SK-N-MC (cell line): ENCODE data around the gene TNNT3.

Experiments used
- DNase-seq: peaks from one replicate; pipeline ENCODE4 v3.0.0-alpha.2; 2011; ENCODE audit warnings: low read depth, low spot score
- H3K27ac ChIP-seq: fragments of 200-600 bp; sonication (generic); 2 replicates; pipeline ENCODE4 v1.5.1; 2016; ENCODE audit warnings: mixed run types
- H3K36me3 ChIP-seq: fragments of 200-600 bp; sonication (generic); 2 replicates; pipeline ENCODE4 v1.6.1; 2017; ENCODE audit warnings: antibody characterized with exemption, low read length, mixed read lengths; ENCODE audit not compliant: insufficient read depth
- H3K4me3 ChIP-seq: fragments of 200-600 bp; sonication (generic); 2 replicates; pipeline ENCODE4 v1.5.1; 2016
- H3K9ac ChIP-seq: fragments of 200-600 bp; sonication (generic); 2 replicates; pipeline ENCODE4 v1.8.0; 2017; ENCODE audit warnings: mixed run types, mixed read lengths; ENCODE audit not compliant: insufficient read length
- H3K9me3 ChIP-seq: fragments of 200-600 bp; sonication (generic); 2 replicates; pipeline ENCODE4 v1.6.1; 2017; ENCODE audit warnings: low read depth, mild to moderate bottlenecking, antibody characterized with exemption, low read length, moderate library complexity, mixed read lengths
- EZH2 ChIP-seq: fragments of 200-600 bp; sonication (generic); IDR thresholded peaks from one replicate; pipeline ENCODE4 v1.6.1; 2017; ENCODE audit warnings: antibody characterized with exemption
- FOXP2 ChIP-seq: optimal IDR thresholded peaks from 2 replicates; pipeline ENCODE3; 2011; ENCODE audit warnings: mild to moderate bottlenecking, moderate library complexity; ENCODE audit not compliant: insufficient read depth; ENCODE audit errors: extremely low read length, control extremely low read depth
- POLR2AphosphoS5 ChIP-seq: IDR thresholded peaks from 2 replicates; pipeline ENCODE4 v1.6.1; 2012; ENCODE audit warnings: mild to moderate bottlenecking, low read depth, low read length, borderline replicate concordance

TNNT3 gene

DNA sequence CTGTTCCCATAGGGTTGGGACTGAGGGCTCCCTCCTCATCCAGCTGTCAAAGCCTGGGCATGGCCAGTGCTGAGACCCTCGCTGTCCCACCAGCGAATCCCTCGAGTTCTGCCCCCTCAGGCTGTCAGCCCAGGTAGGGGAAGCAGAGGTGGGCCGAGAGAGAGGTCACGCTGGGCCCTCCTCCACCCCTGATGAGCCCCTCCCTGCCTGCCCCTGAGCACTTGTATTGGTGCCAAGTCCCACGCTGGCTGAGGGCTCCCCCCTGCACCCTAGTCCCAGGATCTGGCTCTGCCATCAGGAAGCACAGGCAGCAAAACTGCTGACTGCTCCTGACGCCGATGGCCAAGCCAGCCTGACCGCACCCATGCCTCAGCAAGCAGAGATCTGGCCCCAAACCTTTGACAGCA is 31.2 kb upstream of the TNNT3 start:
- TF ChIP-seq EZH2, result no peak
- TF ChIP-seq FOXP2, result no peak
- TF ChIP-seq POLR2AphosphoS5, result no peak
- Histone ChIP-seq H3K9me3 (no peaks in the 10 kb centered on the region), H3K36me3 (no peaks in the 10 kb centered on the region), H3K4me3 (no peak overlapping the region), H3K27ac (no peak overlapping the region), H3K9ac (no peak overlapping the region)
- DNase-seq, result no peak

GRCh38 chr11:1888811-1889210 is 30.7 kb upstream of the TNNT3 start:
- DNase-seq, result no peak
- no peaks in the 10 kb centered on the region for H3K9me3 ChIP-seq
- H3K36me3 ChIP-seq, result no peaks in the 10 kb centered on the region
- no peak overlapping the region for H3K9ac ChIP-seq
- H3K4me3 ChIP-seq, result no peak overlapping the region
- H3K27ac ChIP-seq, result no peak overlapping the region
- TF ChIP-seq EZH2, result no peak
- TF ChIP-seq POLR2AphosphoS5, result no peak
- no peak for TF ChIP-seq FOXP2

- Histone ChIP-seq H3K4me3 (no peak overlapping the region), H3K9me3 (no peaks in the 10 kb centered on the region), H3K36me3 (no peaks in the 10 kb centered on the region), H3K9ac (no peak overlapping the region), H3K27ac (no peak overlapping the region)
- TF ChIP-seq FOXP2, result no peak
- TF ChIP-seq POLR2AphosphoS5, result no peak
- DNase-seq, result no peak
Observed at GRCh38 chr11:1889224-1889930, 30.1 kb upstream of the TNNT3 start.

DNA sequence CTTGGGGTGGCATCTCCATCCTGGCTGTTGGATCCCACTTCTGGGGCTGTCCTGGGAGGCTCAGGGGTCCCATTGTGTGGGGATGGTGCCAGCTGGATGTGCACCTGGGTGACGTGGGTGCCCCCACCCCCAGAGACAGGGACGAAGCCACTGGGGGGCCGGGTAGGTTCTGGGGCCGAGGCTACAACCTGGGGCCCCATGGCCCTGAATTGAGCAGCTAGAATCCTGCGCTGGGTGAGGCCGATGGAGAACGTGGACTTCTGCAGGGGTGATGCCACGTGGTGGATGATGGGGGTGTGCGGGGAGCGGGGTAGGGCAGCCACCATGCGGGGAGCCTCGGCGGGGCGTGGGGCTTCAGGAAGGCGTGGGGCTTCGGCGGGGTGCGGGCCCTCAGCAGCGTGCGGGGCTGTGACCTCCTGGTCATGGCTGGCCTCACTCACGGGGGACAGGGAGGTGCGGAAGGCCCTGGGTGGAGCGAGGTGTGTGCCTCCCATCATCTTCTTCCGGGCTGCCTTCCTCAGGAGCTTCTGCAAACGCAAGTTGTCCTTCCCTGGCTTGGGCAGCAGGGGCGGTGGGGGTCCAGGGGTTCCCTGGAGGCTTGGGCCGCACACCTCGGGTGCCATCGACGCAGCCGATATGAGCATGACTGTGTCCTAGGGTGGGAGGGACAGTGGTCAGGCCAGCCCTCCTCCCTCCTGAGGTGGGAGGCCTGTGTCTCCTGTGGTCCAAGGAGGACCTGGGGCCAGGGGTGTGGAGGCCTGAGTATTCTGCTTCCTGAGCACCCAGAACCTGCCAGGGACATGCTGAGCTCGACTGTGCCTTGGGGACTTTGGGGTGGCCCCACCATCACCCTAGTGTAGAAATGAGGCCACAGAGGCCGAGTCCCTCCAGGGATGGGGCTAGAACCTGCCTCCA is 29.3 kb upstream of the TNNT3 start:
- no peaks in the 10 kb centered on the region for H3K9me3 ChIP-seq
- H3K9ac ChIP-seq, result no peak overlapping the region
- no peak for DNase-seq
- TF ChIP-seq POLR2AphosphoS5 (no peak), FOXP2 (no peak), EZH2 (no peak)
- H3K36me3 ChIP-seq, result no peaks in the 10 kb centered on the region
- H3K27ac ChIP-seq, result no peak overlapping the region
- H3K4me3 ChIP-seq, result no peak overlapping the region

- no peak for TF ChIP-seq EZH2
- no peak overlapping the region for H3K4me3 ChIP-seq
- H3K27ac ChIP-seq, result no peak overlapping the region
- no peak for DNase-seq
- no peaks in the 10 kb centered on the region for H3K36me3 ChIP-seq
- H3K9ac ChIP-seq, result no peak overlapping the region
- H3K9me3 ChIP-seq, result no peaks in the 10 kb centered on the region
Observed at GRCh38 chr11:1890856-1891830, 28.4 kb upstream of the TNNT3 start.

DNA sequence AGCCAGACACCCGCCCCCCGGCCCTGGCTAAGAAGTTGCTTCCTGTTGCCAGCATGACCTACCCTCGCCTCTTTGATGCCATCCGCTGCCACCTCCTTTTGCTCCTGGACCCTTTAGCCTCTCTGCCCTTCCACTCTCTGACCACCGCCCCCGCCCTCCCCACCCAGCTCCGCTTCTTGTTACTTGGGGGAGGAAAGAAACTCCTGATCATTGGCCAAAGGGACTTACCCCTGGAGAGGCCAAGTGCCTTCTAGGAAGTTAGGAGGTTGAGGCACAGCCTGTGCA is 27.7 kb upstream of the TNNT3 start, which contains the start of gene PRR33:
TSS of gene PRR33 (minus strand) at position 65 of the 285 bp plus-strand sequence. CDS start 1,311 bp downstream, outside the sequence.
- Histone ChIP-seq H3K4me3 (no peak within 1 kb of the TSS), H3K27ac (no peak within 1 kb of the TSS), H3K9ac (no peak within 1 kb of the TSS), H3K36me3 (no peaks in the 10 kb centered on the region), H3K9me3 (no peaks in the 10 kb centered on the region)
- DNase-seq, result no peak
- TF ChIP-seq POLR2AphosphoS5 (no peak), FOXP2 (no peak), EZH2 (no peak)

DNA sequence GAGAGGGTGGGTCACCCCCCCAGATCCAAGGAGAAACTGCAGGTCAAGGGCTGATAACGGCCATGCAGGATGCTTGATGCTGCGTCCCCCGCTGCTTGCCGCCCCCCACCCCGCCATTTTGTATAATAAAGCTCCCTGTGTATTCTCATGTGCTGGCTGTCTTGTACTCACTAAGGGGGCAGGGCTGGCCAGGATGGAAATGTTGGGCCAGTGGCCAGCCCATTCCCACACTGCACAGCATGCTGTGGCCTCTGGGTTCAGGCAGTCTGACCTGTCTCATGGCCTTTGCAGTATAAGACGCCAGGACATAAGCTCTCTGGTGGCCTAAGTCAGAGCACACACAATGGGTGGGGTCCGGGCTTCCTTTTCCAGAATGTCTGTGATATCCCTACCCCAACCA is 27.4 kb upstream of the TNNT3 start:
- H3K27ac ChIP-seq, result no peak overlapping the region
- no peaks in the 10 kb centered on the region for H3K9me3 ChIP-seq
- no peak for DNase-seq
- H3K9ac ChIP-seq, result no peak overlapping the region
- TF ChIP-seq POLR2AphosphoS5, result no peak
- no peak for TF ChIP-seq FOXP2
- TF ChIP-seq EZH2, result no peak
- no peak overlapping the region for H3K4me3 ChIP-seq
- no peaks in the 10 kb centered on the region for H3K36me3 ChIP-seq

GRCh38 chr11:1892558-1892957 is 26.9 kb upstream of the TNNT3 start:
- no peak for DNase-seq

More at GRCh38 chr11:1892558-1892957, 26.9 kb upstream of the TNNT3 start:
- no peak overlapping the region for H3K27ac ChIP-seq
- H3K9me3 ChIP-seq, result no peaks in the 10 kb centered on the region
- H3K9ac ChIP-seq, result no peak overlapping the region
- H3K36me3 ChIP-seq, result no peaks in the 10 kb centered on the region
- no peak for TF ChIP-seq POLR2AphosphoS5
- no peak for TF ChIP-seq FOXP2
- no peak overlapping the region for H3K4me3 ChIP-seq
